NCI-H1092 treated with DMSO at 0.1 percent for 48 hours (cell line): ENCODE data around the gene HOXD13.

Experiments used
- DNase-seq: peaks from one replicate; lab custom pipeline; 2025; lab: John Stamatoyannopoulos, UW

The HOXD13 gene

GRCh38 chr2:176081376-176081836, 11.1 kb upstream of the HOXD13 start:
- DNase-seq, result no peak

GRCh38 chr2:176081837-176082524, 10.5 kb upstream of the HOXD13 start:
- no peak for DNase-seq

GRCh38 chr2:176082525-176082823, 10.0 kb upstream of the HOXD13 start:
- no peak for DNase-seq

GRCh38 chr2:176082824-176083751, 9.4 kb upstream of the HOXD13 start:
- DNase-seq, result no peak

- no peak for DNase-seq
Measured at GRCh38 chr2:176083796-176084261, 8.7 kb upstream of the HOXD13 start, which contains the start of gene EVX2. Gene EVX2 (minus strand): TSS chr2:176083962. CDS start chr2:176083776, 186 bp downstream.

- no peak for DNase-seq
Measured at GRCh38 chr2:176084611-176085119, 7.9 kb upstream of the HOXD13 start.

GRCh38 chr2:176085120-176085788, 7.3 kb upstream of the HOXD13 start:
- DNase-seq, result no peak

- DNase-seq, result no peak
Measured at GRCh38 chr2:176085861-176086771, 6.4 kb upstream of the HOXD13 start.

- no peak for DNase-seq
Measured at GRCh38 chr2:176087330-176088047, 5.0 kb upstream of the HOXD13 start.

- DNase-seq, result no peak
Measured at GRCh38 chr2:176088048-176088936, 4.2 kb upstream of the HOXD13 start.

- DNase-seq, result no peak
Measured at GRCh38 chr2:176088937-176089842, 3.3 kb upstream of the HOXD13 start.

GRCh38 chr2:176089843-176090395, 2.6 kb upstream of the HOXD13 start:
- no peak for DNase-seq

- DNase-seq, result no peak
Measured at GRCh38 chr2:176090862-176091261, 1.7 kb upstream of the HOXD13 start.

GRCh38 chr2:176091329-176092258, 927 bp upstream of the HOXD13 start:
- DNase-seq, result no peak

- no peak for DNase-seq
Measured at GRCh38 chr2:176093145-176093897, 800 bp downstream of the HOXD13 start.

GRCh38 chr2:176093898-176094249, 1.4 kb downstream of the HOXD13 start:
- DNase-seq, result no peak
